Natural killer cell treated with Interleukin-12 subunit alpha and Interleukin-12 subunit beta and Interleukin-15 and Interleukin-18, amount 100 ng/mL, for 72 hours (primary cell): Measurements from ENCODE around the gene WDR72. TPM values are rescaled to one million over a fixed set of nuclear protein-coding genes. Genes with fewer than 3 reads are reported as not detected.

Experiments
- ATAC-seq, 2 donors: fragments of 150-1000 bp; cut with Tn5 transposase in 1 of 2; sonication (Bioruptor Pico), chemical (Tn5 transposase) in 1 of 2; 2 replicates each; pipeline ENCODE4 v1.10.0; 2021
- DNase-seq: peaks from one replicate; pipeline ENCODE4 v3.0.0; 2022; ENCODE audit warnings: low spot score
- H3K27ac Mint-ChIP-seq, 2 donors: 1 replicate in 1 of 2; 2 replicates in 1 of 2; pipeline ENCODE4 v1.8.0; 2022; ENCODE audit warnings: mixed read lengths in 2 of 2, mild to moderate bottlenecking in 1 of 2, moderate library complexity in 1 of 2
- H3K27me3 Mint-ChIP-seq, 2 donors: 1 replicate in 1 of 2; 2 replicates in 1 of 2; pipeline ENCODE4 v1.8.0; 2022; ENCODE audit warnings: mixed read lengths in 2 of 2
- H3K36me3 Mint-ChIP-seq: one replicate; pipeline ENCODE4 v1.8.0; 2022; ENCODE audit warnings: mixed read lengths
- H3K4me1 Mint-ChIP-seq, 2 donors: 1 replicate in 1 of 2; 2 replicates in 1 of 2; pipeline ENCODE4 v1.8.0; 2022; ENCODE audit warnings: low read depth in 2 of 2, mixed read lengths in 2 of 2, mild to moderate bottlenecking in 1 of 2
- H3K4me3 Mint-ChIP-seq: one replicate; pipeline ENCODE4 v1.8.0; 2022; ENCODE audit warnings: mixed read lengths
- H3K9me3 Mint-ChIP-seq: 2 replicates; pipeline ENCODE4 v1.8.0; 2022; ENCODE audit warnings: mixed read lengths
- total RNA-seq, 2 donors: library from RNA; stranded (reverse); gene quantifications; one replicate each; pipeline ENCODE4 v1.2.3, GENCODE V29; 2022

Gene WDR72
- total RNA-seq, 2 donors from 2014 or later: not detected

GRCh38 chr15:53675832-53676231 is 83.6 kb downstream of the WDR72 start:
- H3K27me3 Mint-ChIP-seq: no peaks in the 10 kb centered on the region
- H3K4me3 Mint-ChIP-seq: no peak overlapping the region
- H3K9me3 Mint-ChIP-seq: peaks cover 9% of the 10 kb centered on the region
- H3K27ac Mint-ChIP-seq: no peak overlapping the region
- no peaks in the 10 kb centered on the region for H3K4me1 Mint-ChIP-seq
- ATAC-seq (no peak), DNase-seq (no peak)
- no peaks in the 10 kb centered on the region for H3K36me3 Mint-ChIP-seq

GRCh38 chr15:53671545-53671944 is 87.9 kb downstream of the WDR72 start:
- ATAC-seq: no peak
- no peak overlapping the region for H3K4me3 Mint-ChIP-seq
- no peaks in the 10 kb centered on the region for H3K27me3 Mint-ChIP-seq
- H3K27ac Mint-ChIP-seq: no peak overlapping the region
- no peaks in the 10 kb centered on the region for H3K36me3 Mint-ChIP-seq
- DNase-seq: no peak
- H3K9me3 Mint-ChIP-seq: peaks cover 3% of the 10 kb centered on the region
- H3K4me1 Mint-ChIP-seq: no peaks in the 10 kb centered on the region

DNA sequence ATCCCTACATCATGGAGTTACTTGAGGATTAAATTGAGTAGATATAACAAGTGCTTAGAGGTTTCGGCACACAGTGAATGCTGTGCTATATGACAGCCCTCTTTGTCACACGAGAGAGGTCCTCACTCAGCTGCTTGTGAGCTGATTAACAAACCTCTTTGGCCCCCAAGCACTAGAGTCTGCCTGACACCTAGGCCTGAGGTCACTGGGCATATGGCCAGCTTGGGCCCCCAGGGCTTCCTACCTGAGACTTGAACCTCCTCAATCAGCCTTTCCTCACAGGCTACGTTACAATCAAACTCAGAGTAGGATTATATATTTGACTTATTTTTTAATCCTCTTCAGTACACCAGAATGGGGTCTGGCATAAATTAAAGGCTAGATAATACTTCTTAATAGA is 88.8 kb downstream of the WDR72 start:
- H3K36me3 Mint-ChIP-seq: no peaks in the 10 kb centered on the region

DNA sequence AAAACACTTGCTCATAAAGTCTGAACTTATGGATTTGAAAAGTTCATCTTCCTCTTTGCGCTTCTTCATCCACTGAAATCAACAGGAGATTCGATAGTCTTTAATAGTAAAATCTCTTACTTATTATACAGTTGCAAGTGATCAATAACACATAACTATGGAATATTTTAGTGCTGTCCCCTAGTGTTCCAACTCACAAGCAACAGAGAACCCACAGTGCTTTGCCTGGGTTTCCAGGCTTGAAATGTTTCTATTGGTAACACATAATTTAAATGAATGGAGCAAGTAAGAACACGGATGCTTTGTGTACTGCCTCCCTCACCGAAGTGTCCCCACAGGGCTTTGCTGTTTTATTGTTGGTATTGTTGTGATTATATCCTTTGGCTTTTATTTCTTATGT is 93.5 kb downstream of the WDR72 start:
- H3K36me3 Mint-ChIP-seq: no peaks in the 10 kb centered on the region
- H3K27me3 Mint-ChIP-seq: no peaks in the 10 kb centered on the region
- H3K4me3 Mint-ChIP-seq: no peak overlapping the region
- ATAC-seq: no peak
- no peaks in the 10 kb centered on the region for H3K4me1 Mint-ChIP-seq
- no peak for DNase-seq
- peaks cover 2% of the 10 kb centered on the region for H3K9me3 Mint-ChIP-seq
- no peak overlapping the region for H3K27ac Mint-ChIP-seq

More for the DNA sequence above, 88.8 kb downstream of the WDR72 start:
- Mint-ChIP-seq H3K4me3 (no peak overlapping the region), H3K9me3 (peaks cover 3% of the 10 kb centered on the region), H3K27ac (no peak overlapping the region), H3K27me3 (no peaks in the 10 kb centered on the region), H3K4me1 (no peaks in the 10 kb centered on the region)
- DNase-seq: no peak
- ATAC-seq: no peak

DNA sequence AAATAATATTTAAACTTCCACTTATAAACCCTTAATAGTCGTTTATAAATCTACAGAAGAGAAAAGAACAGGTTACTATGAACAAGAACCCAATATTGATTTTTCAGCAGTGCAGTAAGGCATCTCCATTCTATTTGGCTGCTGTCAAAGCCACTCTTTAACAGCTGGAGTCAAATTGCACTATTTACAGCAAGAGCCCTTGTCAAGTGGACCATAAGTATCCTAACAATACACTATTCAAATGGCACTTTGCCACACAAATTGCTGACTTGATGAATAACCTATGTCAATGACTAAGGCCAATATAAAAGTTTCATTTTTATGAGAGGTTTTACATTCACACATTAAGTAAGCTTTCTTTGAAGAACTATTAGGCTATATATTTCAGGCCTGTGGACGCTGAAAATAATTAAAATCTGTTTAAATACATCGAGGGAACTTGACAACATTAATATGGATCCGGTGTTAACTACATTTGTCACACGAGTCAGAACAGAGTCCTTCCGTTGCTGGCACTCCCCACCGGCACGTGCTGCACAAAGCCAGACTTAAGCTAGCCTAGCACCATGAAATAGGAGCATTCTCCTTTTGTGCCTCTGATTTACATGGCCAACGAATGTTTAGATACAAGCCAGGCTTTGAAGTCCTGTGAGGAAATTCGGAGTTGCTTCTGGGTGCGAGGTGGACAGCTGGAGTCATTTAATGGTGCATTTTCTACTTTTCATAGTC is 100.5 kb downstream of the WDR72 start:
- no peak for ATAC-seq
- no peak overlapping the region for H3K27ac Mint-ChIP-seq
- DNase-seq: no peak
- H3K9me3 Mint-ChIP-seq: peaks cover 5% of the 10 kb centered on the region
- H3K36me3 Mint-ChIP-seq: no peaks in the 10 kb centered on the region
- H3K4me1 Mint-ChIP-seq: no peaks in the 10 kb centered on the region
- H3K4me3 Mint-ChIP-seq: no peak overlapping the region
- no peaks in the 10 kb centered on the region for H3K27me3 Mint-ChIP-seq

GRCh38 chr15:53658255-53658654 is 101.2 kb downstream of the WDR72 start:
- DNase-seq: no peak
- Mint-ChIP-seq H3K27ac (no peak overlapping the region), H3K4me1 (no peaks in the 10 kb centered on the region), H3K9me3 (peaks cover 5% of the 10 kb centered on the region), H3K36me3 (no peaks in the 10 kb centered on the region), H3K4me3 (no peak overlapping the region), H3K27me3 (no peaks in the 10 kb centered on the region)
- ATAC-seq: no peak

GRCh38 chr15:53648934-53649333 is 110.5 kb downstream of the WDR72 start:
- Mint-ChIP-seq H3K9me3 (peaks cover 4% of the 10 kb centered on the region), H3K36me3 (no peaks in the 10 kb centered on the region), H3K27me3 (no peaks in the 10 kb centered on the region)

GRCh38 chr15:53644660-53645059 is 114.8 kb downstream of the WDR72 start:
- no peak overlapping the region for H3K27ac Mint-ChIP-seq
- no peaks in the 10 kb centered on the region for H3K36me3 Mint-ChIP-seq
- H3K9me3 Mint-ChIP-seq: peaks cover 2% of the 10 kb centered on the region
- DNase-seq (no peak), ATAC-seq (no peak)
- H3K4me1 Mint-ChIP-seq: no peaks in the 10 kb centered on the region
- no peaks in the 10 kb centered on the region for H3K27me3 Mint-ChIP-seq
- no peak overlapping the region for H3K4me3 Mint-ChIP-seq

More at GRCh38 chr15:53648934-53649333, 110.5 kb downstream of the WDR72 start:
- ATAC-seq: no peak
- H3K4me3 Mint-ChIP-seq: no peak overlapping the region
- DNase-seq: no peak
- H3K4me1 Mint-ChIP-seq: no peaks in the 10 kb centered on the region
- H3K27ac Mint-ChIP-seq: no peak overlapping the region

DNA sequence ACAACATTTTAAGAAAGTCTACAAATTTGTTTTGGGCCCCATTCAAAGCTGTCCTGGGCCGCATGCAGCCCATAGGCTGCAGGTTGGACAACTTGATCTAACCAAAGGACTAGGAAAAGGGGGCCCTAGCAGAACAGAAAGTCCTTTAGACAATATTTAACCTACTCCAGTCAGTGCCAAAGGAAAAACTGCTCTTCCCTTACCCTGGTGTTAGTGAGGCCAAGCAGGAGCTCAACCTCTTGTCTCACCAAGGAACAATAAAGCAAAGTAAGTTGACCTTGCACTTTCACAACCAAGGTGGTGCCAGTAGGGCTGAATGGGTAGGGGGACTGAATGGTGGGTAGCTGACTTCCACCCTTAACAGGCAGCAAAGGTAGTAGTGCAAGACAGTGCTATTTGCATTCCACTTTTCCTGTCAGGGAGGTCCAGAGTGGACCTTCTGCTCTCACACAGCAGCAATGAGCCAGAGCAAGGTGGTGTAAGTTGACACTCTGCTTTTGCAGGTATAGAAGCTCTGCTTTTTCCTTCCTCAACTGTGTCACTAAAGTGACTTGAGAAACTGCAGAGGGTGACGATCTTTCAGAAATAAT is 124.9 kb downstream of the WDR72 start:
- H3K4me1 Mint-ChIP-seq: no peaks in the 10 kb centered on the region
- no peak overlapping the region for H3K4me3 Mint-ChIP-seq
- peaks cover 5% of the 10 kb centered on the region for H3K36me3 Mint-ChIP-seq
- no peak overlapping the region for H3K27ac Mint-ChIP-seq
- peaks cover 13% of the 10 kb centered on the region for H3K9me3 Mint-ChIP-seq
- DNase-seq: no peak
- H3K27me3 Mint-ChIP-seq: no peaks in the 10 kb centered on the region
- no peak for ATAC-seq

DNA sequence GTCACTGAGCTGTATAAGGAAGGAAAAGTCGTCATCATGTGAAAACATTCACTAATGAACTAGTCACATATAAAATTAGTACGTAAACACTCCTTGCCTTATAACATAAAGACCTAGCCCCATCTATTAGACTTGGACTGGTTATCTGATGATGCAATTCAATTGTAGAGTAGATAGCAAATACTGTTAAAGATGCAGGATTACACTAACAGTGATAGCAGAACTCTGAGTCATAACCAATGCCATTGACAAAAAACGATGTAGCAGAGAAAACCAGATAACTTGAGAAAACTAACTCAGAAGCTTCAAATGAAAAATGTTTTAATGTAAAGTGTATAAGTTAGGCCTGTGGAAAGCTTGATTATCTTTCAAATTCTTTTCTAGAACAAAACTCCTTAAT is 132.2 kb downstream of the WDR72 start:
- Mint-ChIP-seq H3K36me3 (peaks cover 5% of the 10 kb centered on the region), H3K4me3 (no peak overlapping the region), H3K27me3 (no peaks in the 10 kb centered on the region), H3K27ac (no peak overlapping the region), H3K9me3 (peaks cover 10% of the 10 kb centered on the region), H3K4me1 (no peaks in the 10 kb centered on the region)
- ATAC-seq: no peak
- DNase-seq: no peak

DNA sequence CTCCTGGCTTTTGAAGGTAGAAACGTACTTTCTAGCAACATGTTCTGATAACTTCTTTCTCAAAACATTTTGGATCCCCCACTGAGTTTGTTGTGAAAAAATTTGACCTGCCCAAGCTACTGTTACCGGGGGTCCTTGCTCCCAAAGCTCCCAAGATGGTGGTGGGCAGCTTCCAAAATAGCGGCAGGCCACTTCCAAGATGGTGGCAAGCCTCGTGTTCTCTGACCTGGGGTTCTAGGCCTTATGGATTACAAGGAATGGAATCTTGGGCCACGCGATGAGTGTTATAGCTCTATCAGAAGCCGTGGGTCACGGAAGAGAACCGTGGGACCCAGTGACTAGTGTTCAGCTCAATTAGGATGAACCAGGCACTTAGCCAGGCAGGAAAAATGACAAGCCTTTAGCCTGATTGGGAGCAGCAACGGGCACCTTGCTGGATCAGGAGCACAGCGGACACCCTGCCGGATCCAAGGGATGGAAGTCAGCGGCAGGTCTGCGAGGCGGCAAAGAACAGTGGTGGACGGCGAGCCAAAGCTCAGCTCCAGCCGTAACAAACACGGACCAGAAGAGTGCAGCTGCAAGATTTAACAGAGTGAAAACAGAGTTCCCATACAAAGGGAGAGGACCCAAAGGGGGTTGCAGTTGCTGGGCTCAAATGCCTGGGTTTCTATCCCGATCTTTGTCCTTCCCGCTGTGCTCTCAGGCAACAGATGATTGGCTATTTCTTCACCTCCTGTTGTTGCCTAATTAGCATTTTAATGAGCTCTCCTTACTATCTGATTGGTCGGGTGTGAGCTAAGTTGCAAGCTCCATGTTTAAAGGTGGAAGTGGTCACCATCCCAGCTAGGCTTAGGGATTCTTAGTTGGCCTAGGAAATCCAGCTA is 133.3 kb downstream of the WDR72 start:
- Mint-ChIP-seq H3K27me3 (no peaks in the 10 kb centered on the region), H3K9me3 (peaks cover 6% of the 10 kb centered on the region), H3K4me1 (no peaks in the 10 kb centered on the region), H3K36me3 (no peaks in the 10 kb centered on the region), H3K27ac (no peak overlapping the region), H3K4me3 (no peak overlapping the region)
- ATAC-seq: no peak
- DNase-seq: no peak

GRCh38 chr15:53625260-53625659 is 134.2 kb downstream of the WDR72 start:
- H3K27ac Mint-ChIP-seq: no peak overlapping the region
- no peak overlapping the region for H3K4me3 Mint-ChIP-seq
- no peaks in the 10 kb centered on the region for H3K4me1 Mint-ChIP-seq
- H3K9me3 Mint-ChIP-seq: peaks cover 10% of the 10 kb centered on the region
- DNase-seq: no peak
- H3K27me3 Mint-ChIP-seq: no peaks in the 10 kb centered on the region
- no peak for ATAC-seq
- H3K36me3 Mint-ChIP-seq: peaks cover 4% of the 10 kb centered on the region

- peaks cover 4% of the 10 kb centered on the region for H3K36me3 Mint-ChIP-seq
- no peaks in the 10 kb centered on the region for H3K4me1 Mint-ChIP-seq
- no peak overlapping the region for H3K4me3 Mint-ChIP-seq
- DNase-seq (no peak), ATAC-seq (no peak)
- H3K27me3 Mint-ChIP-seq: no peaks in the 10 kb centered on the region
- H3K9me3 Mint-ChIP-seq: peaks cover 12% of the 10 kb centered on the region
- no peak overlapping the region for H3K27ac Mint-ChIP-seq
Observed at GRCh38 chr15:53618461-53618860, 141.0 kb downstream of the WDR72 start.
